ENCODE results near the gene RACGAP1.

Gene RACGAP1

DNA sequence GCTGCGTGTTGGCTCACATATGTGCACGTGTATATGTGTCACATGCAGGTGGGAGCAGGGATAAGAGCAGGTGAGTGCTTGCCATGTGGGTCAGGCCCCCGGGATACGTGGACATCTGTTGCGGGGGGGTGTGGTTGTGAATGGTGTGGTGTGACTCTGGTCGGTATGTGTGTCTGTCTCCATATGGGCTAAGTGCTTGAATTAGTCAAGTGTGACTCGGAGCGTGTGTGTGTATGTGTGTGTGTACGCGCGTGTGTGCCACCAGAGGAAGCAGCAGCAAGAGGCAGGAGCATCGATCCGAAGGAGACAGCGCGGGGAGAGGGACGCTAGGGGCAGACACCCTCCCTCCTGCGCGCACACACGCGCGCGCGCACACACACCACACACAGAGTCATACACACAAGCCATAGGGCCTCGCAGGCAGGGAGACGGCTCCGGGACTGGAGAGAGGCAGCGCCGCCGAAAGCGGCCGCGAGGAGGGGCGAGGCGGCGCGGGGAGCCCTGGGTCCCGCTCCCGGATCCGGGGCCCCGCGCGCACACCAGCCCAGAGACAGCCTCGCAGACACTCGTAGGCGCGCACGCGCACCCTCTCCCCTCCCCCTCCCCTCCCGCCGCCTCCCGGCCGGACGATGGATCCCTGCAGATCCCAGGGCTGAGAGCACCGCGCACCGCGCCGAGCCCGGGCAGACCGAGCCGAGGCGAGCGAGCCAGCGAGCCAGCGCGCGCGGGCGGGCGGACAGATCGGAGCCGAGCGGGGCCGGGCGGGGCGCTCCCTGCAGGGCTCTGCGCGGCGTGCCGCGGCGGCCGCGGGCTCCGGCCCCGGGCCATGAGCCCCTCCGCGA is 31.9 kb upstream of the RACGAP1 start, which contains the start of gene ASIC1:
Gene ASIC1, plus strand, starts transcription at position 597 of the 842 bp plus-strand sequence. CDS start 1,171 bp downstream, outside the sequence.
- no peak for TF ChIP-seq TAF1 (IDR thresholded peaks at IDR 0.05; ENCODE audit: borderline replicate concordance, insufficient read depth, low read length)
- TF ChIP-seq POLR2AphosphoS5 (IDR thresholded peaks at IDR 0.05; ENCODE audit: low read depth, low read length), result peak; percentile 37; the same call in 1 of the 2 replicates
- peak; percentile 29 for TF ChIP-seq FOXP2 (optimal IDR thresholded peaks at IDR 0.05; ENCODE audit: borderline replicate concordance, extremely low read depth, extremely low read length, insufficient read depth)

DNA sequence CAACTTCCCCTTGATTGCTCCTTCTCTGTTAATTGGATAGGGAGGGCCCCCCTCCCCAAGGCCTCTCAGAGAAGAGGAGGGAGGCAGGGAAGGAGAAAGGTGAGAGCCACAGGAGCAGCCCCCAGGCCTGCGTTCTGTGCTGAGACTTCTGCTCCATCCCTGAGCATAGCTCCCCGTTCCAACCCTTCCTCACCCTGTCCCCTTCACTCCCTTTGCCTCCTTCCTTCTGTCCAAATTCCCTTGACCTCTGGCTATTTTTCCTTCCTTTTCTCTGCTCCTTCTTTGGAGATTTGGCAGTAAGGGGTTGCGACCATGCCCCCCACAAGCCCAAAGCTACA is 31.3 kb upstream of the RACGAP1 start:
- TF ChIP-seq, protein P1, sequence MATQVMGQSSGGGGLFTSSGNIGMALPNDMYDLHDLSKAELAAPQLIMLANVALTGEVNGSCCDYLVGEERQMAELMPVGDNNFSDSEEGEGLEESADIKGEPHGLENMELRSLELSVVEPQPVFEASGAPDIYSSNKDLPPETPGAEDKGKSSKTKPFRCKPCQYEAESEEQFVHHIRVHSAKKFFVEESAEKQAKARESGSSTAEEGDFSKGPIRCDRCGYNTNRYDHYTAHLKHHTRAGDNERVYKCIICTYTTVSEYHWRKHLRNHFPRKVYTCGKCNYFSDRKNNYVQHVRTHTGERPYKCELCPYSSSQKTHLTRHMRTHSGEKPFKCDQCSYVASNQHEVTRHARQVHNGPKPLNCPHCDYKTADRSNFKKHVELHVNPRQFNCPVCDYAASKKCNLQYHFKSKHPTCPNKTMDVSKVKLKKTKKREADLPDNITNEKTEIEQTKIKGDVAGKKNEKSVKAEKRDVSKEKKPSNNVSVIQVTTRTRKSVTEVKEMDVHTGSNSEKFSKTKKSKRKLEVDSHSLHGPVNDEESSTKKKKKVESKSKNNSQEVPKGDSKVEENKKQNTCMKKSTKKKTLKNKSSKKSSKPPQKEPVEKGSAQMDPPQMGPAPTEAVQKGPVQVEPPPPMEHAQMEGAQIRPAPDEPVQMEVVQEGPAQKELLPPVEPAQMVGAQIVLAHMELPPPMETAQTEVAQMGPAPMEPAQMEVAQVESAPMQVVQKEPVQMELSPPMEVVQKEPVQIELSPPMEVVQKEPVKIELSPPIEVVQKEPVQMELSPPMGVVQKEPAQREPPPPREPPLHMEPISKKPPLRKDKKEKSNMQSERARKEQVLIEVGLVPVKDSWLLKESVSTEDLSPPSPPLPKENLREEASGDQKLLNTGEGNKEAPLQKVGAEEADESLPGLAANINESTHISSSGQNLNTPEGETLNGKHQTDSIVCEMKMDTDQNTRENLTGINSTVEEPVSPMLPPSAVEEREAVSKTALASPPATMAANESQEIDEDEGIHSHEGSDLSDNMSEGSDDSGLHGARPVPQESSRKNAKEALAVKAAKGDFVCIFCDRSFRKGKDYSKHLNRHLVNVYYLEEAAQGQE (IDR thresholded peaks at IDR 0.05; ENCODE audit: insufficient read depth in 1 of 2, low read depth in 2 of 2, low read length in 2 of 2), result no peak
- no peak for TF ChIP-seq FOXP2 (optimal IDR thresholded peaks at IDR 0.05; ENCODE audit: borderline replicate concordance, extremely low read depth, extremely low read length, insufficient read depth)
- no peak for TF ChIP-seq POLR2AphosphoS5 (IDR thresholded peaks at IDR 0.05; ENCODE audit: low read depth, low read length)
- no peak for TF ChIP-seq SIN3A (IDR thresholded peaks at IDR 0.05; ENCODE audit: borderline replicate concordance, insufficient read depth, low read length)
- no peak for TF ChIP-seq TAF1 (IDR thresholded peaks at IDR 0.05; ENCODE audit: borderline replicate concordance, insufficient read depth, low read length)

DNA sequence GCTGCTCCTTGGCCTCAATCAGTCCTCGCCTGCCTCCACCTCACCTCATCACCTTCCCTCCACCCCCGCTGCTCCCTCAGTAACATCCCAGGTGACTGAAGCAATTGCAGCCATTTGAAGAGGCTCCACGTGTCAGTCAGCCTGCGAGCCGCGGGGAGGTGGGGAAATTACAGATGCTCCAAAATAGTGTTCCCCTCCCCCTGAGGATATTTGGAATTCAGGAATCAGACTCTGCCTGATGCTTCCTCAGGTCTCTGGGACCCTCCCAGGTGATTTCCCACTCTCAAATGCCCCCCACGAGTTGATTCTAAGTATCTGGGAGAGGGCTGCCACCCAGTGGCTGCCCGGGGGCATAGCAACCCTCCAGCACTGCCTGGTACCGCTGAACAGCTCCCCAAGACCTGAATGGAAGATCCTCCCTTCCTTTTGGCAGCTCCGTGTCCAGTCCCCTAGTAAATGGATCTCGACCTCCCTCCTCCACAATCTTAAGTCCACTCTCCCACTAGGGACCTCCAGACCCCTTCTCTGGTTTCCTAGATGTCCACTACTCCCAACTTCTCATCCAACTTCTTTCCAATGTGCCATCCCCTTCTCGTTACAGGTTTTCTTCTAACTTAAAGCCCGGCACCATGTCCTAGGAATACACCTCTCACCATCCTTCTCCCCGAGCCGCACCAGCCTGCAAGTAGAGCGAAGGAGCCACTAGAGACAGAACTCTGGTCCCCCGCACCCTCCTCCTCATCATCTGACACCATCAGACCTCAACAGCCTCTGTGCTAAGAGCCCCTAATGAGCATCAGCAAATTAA is 30.7 kb upstream of the RACGAP1 start:
- TF ChIP-seq TAF1 (IDR thresholded peaks at IDR 0.05; ENCODE audit: borderline replicate concordance, insufficient read depth, low read length) (no peak), SIN3A (IDR thresholded peaks at IDR 0.05; ENCODE audit: borderline replicate concordance, insufficient read depth, low read length) (no peak), FOXP2 (optimal IDR thresholded peaks at IDR 0.05; ENCODE audit: borderline replicate concordance, extremely low read depth, extremely low read length, insufficient read depth) (no peak), POLR2AphosphoS5 (IDR thresholded peaks at IDR 0.05; ENCODE audit: low read depth, low read length) (no peak)
- TF ChIP-seq, protein P1 (IDR thresholded peaks at IDR 0.05; ENCODE audit: insufficient read depth in 1 of 2, low read depth in 2 of 2, low read length in 2 of 2), result peak; percentile 51 to 81; a peak in 3 of 4 replicates

DNA sequence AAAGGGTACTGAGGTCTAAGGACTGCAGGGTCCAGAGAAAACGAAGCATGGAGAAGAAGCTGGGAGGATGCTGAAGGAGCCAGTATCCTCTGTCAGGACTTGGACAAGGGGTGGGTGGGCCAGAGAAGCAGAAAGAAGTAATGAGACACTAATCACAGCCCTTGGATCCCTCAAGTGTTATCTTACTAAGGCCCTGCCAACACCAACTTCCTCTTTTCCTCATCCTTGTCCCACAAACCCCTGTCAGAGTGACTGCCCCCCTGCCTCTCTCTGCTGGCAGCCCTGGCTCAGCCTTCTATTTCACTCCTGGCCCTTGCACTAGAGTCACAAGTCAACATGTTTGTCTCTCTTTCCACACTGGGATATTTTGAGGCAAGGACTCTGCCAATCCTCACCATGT is 28.3 kb upstream of the RACGAP1 start:
- TF ChIP-seq FOXP2 (optimal IDR thresholded peaks at IDR 0.05; ENCODE audit: borderline replicate concordance, extremely low read depth, extremely low read length, insufficient read depth) (no peak), SIN3A (IDR thresholded peaks at IDR 0.05; ENCODE audit: borderline replicate concordance, insufficient read depth, low read length) (no peak)

DNA sequence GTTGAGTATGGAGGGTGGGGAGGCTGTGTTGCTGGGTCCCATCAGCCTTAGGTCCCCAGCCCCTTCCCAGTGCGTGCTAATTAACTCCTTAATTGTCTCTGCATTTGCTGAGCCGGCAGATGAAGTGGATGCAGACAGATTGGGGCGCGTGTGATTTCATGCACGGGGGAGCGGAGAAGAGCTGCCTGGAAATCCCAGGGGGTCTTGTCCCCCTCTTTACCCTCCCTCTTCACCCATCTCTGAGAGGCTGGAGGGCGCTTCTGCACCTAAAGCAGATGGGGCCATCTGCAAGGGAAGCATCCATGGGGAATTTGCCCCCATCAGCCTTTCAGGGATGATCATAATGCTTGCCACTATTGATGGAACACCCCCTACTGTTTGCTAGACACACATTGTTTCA is 27.7 kb upstream of the RACGAP1 start:
- TF ChIP-seq, protein P1 (IDR thresholded peaks at IDR 0.05; ENCODE audit: insufficient read depth in 1 of 2, low read depth in 2 of 2, low read length in 2 of 2), result no peak
- TF ChIP-seq FOXP2 (optimal IDR thresholded peaks at IDR 0.05; ENCODE audit: borderline replicate concordance, extremely low read depth, extremely low read length, insufficient read depth) (no peak), TAF1 (IDR thresholded peaks at IDR 0.05; ENCODE audit: borderline replicate concordance, insufficient read depth, low read length) (no peak), SIN3A (IDR thresholded peaks at IDR 0.05; ENCODE audit: borderline replicate concordance, insufficient read depth, low read length) (no peak), POLR2AphosphoS5 (IDR thresholded peaks at IDR 0.05; ENCODE audit: low read depth, low read length) (no peak)

All from PFSK-1 (cell line).